Measurements from ENCODE around the gene TTC7B.

DNA sequence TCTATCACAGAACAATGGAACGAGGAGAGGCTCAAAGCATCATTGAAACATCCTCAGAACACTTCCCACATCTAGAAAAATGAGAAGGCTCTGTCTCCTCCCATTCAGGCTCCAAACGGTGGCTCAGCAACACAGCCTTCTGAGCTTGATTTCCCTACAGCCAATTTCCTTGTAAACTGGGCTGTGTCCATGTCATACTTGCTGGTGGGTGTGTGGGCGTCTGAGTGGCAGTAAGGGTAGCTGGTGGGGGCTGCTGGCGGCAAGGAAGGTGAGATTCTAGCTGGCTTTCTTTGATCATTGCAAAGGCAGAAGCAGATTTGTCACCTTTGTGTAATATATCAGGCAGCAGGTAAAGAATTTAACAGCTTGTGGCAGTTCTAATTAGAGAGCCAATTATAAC lies 255.7 kb downstream of the TTC7B start:
- TF ChIP-seq, protein P1, sequence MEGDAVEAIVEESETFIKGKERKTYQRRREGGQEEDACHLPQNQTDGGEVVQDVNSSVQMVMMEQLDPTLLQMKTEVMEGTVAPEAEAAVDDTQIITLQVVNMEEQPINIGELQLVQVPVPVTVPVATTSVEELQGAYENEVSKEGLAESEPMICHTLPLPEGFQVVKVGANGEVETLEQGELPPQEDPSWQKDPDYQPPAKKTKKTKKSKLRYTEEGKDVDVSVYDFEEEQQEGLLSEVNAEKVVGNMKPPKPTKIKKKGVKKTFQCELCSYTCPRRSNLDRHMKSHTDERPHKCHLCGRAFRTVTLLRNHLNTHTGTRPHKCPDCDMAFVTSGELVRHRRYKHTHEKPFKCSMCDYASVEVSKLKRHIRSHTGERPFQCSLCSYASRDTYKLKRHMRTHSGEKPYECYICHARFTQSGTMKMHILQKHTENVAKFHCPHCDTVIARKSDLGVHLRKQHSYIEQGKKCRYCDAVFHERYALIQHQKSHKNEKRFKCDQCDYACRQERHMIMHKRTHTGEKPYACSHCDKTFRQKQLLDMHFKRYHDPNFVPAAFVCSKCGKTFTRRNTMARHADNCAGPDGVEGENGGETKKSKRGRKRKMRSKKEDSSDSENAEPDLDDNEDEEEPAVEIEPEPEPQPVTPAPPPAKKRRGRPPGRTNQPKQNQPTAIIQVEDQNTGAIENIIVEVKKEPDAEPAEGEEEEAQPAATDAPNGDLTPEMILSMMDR (IDR thresholded peaks at IDR 0.05), result no peak
- no peak for TF ChIP-seq POLR2A (IDR thresholded peaks at IDR 0.05)

All from esophagus squamous epithelium (tissue), 4 donors.